NCI-H2196 treated with DMSO at 0.1 percent for 48 hours (cell line): ENCODE measurements around the gene CAMKMT.
"Not testable (repeated sequence)": the region's sequence is repeated elsewhere in the genome, so short reads cannot be mapped to it uniquely, and the experiment has no call there.

Experiments used
- DNase-seq: peaks from one replicate; lab custom pipeline; 2025; ENCODE audit not compliant: unreplicated experiment; lab: John Stamatoyannopoulos, UW

CAMKMT gene

GRCh38 chr2:44358503-44358902 lies 3.2 kb upstream of the CAMKMT start:
- DNase-seq, result peak; percentile 56

GRCh38 chr2:44360749-44361329 lies 908 bp upstream of the CAMKMT start:
- DNase-seq, result no peak

- no peak for DNase-seq
Measured at GRCh38 chr2:44362207-44363015, 664 bp downstream of the CAMKMT start.

GRCh38 chr2:44364604-44365003 lies 2.9 kb downstream of the CAMKMT start:
- DNase-seq, result no peak

GRCh38 chr2:44367591-44367990 lies 5.8 kb downstream of the CAMKMT start:
- no peak for DNase-seq

GRCh38 chr2:44369392-44369791 lies 7.6 kb downstream of the CAMKMT start:
- DNase-seq, result no peak

- no peak for DNase-seq
Measured at GRCh38 chr2:44371445-44371844, 9.7 kb downstream of the CAMKMT start.

GRCh38 chr2:44372246-44372645 lies 10.5 kb downstream of the CAMKMT start:
- DNase-seq, result no peak

GRCh38 chr2:44377486-44377885 lies 15.7 kb downstream of the CAMKMT start:
- DNase-seq, result no peak

- not testable (repeated sequence) for DNase-seq
Measured at GRCh38 chr2:44385226-44385625, 23.5 kb downstream of the CAMKMT start.

GRCh38 chr2:44388877-44389276 lies 27.1 kb downstream of the CAMKMT start:
- DNase-seq, result no peak

- DNase-seq, result no peak
Measured at GRCh38 chr2:44389895-44390294, 28.1 kb downstream of the CAMKMT start.

- peak; percentile 17 for DNase-seq
Measured at GRCh38 chr2:44392338-44392943, 30.7 kb downstream of the CAMKMT start.

- no peak for DNase-seq
Measured at GRCh38 chr2:44397447-44398175, 35.9 kb downstream of the CAMKMT start.

GRCh38 chr2:44398243-44398897 lies 36.6 kb downstream of the CAMKMT start:
- DNase-seq, result no peak

- DNase-seq, result no peak
Measured at GRCh38 chr2:44420725-44421124, 59.0 kb downstream of the CAMKMT start.

- DNase-seq, result no peak
Measured at GRCh38 chr2:44424211-44424610, 62.5 kb downstream of the CAMKMT start.

GRCh38 chr2:44429034-44429433 lies 67.3 kb downstream of the CAMKMT start:
- no peak for DNase-seq

GRCh38 chr2:44430342-44430741 lies 68.6 kb downstream of the CAMKMT start:
- no peak for DNase-seq

GRCh38 chr2:44433895-44434294 lies 72.1 kb downstream of the CAMKMT start:
- DNase-seq, result peak; percentile 27

GRCh38 chr2:44441200-44441599 lies 79.5 kb downstream of the CAMKMT start:
- no peak for DNase-seq
